ENCODE results near the gene PKHD1.

The PKHD1 gene

GRCh38 chr6:52115891-52116604 is 28.6 kb upstream of the PKHD1 start:
- no peak for TF ChIP-seq SPI1 (IDR thresholded peaks at IDR 0.05; ENCODE audit: borderline replicate concordance, low read depth)
- TF ChIP-seq REST (IDR thresholded peaks at IDR 0.05; ENCODE audit: insufficient replicate concordance, low read depth): no peak
- TF ChIP-seq, protein P1, sequence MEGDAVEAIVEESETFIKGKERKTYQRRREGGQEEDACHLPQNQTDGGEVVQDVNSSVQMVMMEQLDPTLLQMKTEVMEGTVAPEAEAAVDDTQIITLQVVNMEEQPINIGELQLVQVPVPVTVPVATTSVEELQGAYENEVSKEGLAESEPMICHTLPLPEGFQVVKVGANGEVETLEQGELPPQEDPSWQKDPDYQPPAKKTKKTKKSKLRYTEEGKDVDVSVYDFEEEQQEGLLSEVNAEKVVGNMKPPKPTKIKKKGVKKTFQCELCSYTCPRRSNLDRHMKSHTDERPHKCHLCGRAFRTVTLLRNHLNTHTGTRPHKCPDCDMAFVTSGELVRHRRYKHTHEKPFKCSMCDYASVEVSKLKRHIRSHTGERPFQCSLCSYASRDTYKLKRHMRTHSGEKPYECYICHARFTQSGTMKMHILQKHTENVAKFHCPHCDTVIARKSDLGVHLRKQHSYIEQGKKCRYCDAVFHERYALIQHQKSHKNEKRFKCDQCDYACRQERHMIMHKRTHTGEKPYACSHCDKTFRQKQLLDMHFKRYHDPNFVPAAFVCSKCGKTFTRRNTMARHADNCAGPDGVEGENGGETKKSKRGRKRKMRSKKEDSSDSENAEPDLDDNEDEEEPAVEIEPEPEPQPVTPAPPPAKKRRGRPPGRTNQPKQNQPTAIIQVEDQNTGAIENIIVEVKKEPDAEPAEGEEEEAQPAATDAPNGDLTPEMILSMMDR (IDR thresholded peaks at IDR 0.05; ENCODE audit: insufficient read depth, low read length): no peak

GRCh38 chr6:52115145-52115741 is 27.8 kb upstream of the PKHD1 start:
- no peaks in the 10 kb centered on the region for H3K27me3 ChIP-seq (ENCODE audit: insufficient read depth, poor library complexity, severe bottlenecking)
- no peak for DNase-seq (ENCODE audit: low read depth in 1 of 2, low spot score in 1 of 2)
- no peak overlapping the region for H3K4me3 ChIP-seq (replicated peaks; ENCODE audit: insufficient read depth, low read length)
- no peak for TF ChIP-seq POLR2AphosphoS5 (IDR thresholded peaks at IDR 0.05; ENCODE audit: low read depth)
- TF ChIP-seq GABPA (IDR thresholded peaks at IDR 0.05; ENCODE audit: low read depth): no peak
- no peak for TF ChIP-seq REST (IDR thresholded peaks at IDR 0.05; ENCODE audit: insufficient replicate concordance, low read depth)
- TF ChIP-seq, protein P1 (IDR thresholded peaks at IDR 0.05; ENCODE audit: insufficient read depth, low read length): no peak
- TF ChIP-seq SPI1 (IDR thresholded peaks at IDR 0.05; ENCODE audit: borderline replicate concordance, low read depth): no peak
- no peak overlapping the region for H3K27ac ChIP-seq (replicated peaks)

More at GRCh38 chr6:52115891-52116604, 28.6 kb upstream of the PKHD1 start:
- DNase-seq (ENCODE audit: low read depth in 1 of 2, low spot score in 1 of 2): no peak
- no peak overlapping the region for H3K27ac ChIP-seq (replicated peaks)
- H3K4me3 ChIP-seq (replicated peaks; ENCODE audit: insufficient read depth, low read length): no peak overlapping the region
- no peaks in the 10 kb centered on the region for H3K27me3 ChIP-seq (ENCODE audit: insufficient read depth, poor library complexity, severe bottlenecking)

DNA sequence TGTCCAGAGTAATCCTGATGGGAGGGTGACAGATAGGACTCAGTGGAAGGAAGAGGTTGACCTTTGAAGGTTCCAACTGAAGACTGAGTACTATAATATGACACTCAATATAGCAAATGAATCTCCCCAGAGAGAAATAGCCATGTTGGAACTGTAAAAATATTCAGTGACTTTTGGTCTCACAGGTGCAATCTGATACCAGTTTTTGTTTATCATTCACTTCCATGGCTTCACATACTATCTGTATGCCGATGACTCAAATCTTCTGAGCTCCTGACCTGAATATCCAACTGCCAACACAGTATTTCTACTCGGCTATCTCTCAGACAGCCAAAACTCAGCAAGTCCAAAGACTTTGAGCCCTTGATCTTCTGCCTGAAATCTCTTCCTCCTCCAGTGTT is 21.8 kb upstream of the PKHD1 start:
- no peak for DNase-seq (ENCODE audit: low read depth in 1 of 2, low spot score in 1 of 2)
- Histone ChIP-seq H3K27ac (replicated peaks) (no peak overlapping the region), H3K27me3 (ENCODE audit: insufficient read depth, poor library complexity, severe bottlenecking) (no peaks in the 10 kb centered on the region), H3K4me3 (replicated peaks; ENCODE audit: insufficient read depth, low read length) (no peak overlapping the region)
- TF ChIP-seq, protein P1 (IDR thresholded peaks at IDR 0.05; ENCODE audit: insufficient read depth, low read length): no peak
- TF ChIP-seq SPI1 (IDR thresholded peaks at IDR 0.05; ENCODE audit: borderline replicate concordance, low read depth) (no peak), GABPA (IDR thresholded peaks at IDR 0.05; ENCODE audit: low read depth) (no peak)

Data from HL-60 (cell line).